Astrocyte of the cerebellum (primary cell): ENCODE data around the gene ECM1.

ENCODE experiments used
- DNase-seq: peaks from one replicate; pipeline ENCODE4 v3.0.0-alpha.2; 2011; ENCODE audit warnings: low read depth
- H3K4me3 ChIP-seq: 2 replicates; pipeline ENCODE4 v1.5.1; 2011; ENCODE audit warnings: mild to moderate bottlenecking, low read depth, low read length, moderate library complexity
- CTCF ChIP-seq: IDR thresholded peaks from 2 replicates; pipeline ENCODE4 v1.5.1; 2012; ENCODE audit warnings: low read length, low read depth, moderate library complexity, mild to moderate bottlenecking; ENCODE audit errors: missing control alignments
- in situ Hi-C: cut with HindIII; loops from 2 replicates; pipeline ENCODE4 v1.10.0; 2017; ENCODE audit warnings: low sequenced_read_pairs

ECM1 gene

DNA sequence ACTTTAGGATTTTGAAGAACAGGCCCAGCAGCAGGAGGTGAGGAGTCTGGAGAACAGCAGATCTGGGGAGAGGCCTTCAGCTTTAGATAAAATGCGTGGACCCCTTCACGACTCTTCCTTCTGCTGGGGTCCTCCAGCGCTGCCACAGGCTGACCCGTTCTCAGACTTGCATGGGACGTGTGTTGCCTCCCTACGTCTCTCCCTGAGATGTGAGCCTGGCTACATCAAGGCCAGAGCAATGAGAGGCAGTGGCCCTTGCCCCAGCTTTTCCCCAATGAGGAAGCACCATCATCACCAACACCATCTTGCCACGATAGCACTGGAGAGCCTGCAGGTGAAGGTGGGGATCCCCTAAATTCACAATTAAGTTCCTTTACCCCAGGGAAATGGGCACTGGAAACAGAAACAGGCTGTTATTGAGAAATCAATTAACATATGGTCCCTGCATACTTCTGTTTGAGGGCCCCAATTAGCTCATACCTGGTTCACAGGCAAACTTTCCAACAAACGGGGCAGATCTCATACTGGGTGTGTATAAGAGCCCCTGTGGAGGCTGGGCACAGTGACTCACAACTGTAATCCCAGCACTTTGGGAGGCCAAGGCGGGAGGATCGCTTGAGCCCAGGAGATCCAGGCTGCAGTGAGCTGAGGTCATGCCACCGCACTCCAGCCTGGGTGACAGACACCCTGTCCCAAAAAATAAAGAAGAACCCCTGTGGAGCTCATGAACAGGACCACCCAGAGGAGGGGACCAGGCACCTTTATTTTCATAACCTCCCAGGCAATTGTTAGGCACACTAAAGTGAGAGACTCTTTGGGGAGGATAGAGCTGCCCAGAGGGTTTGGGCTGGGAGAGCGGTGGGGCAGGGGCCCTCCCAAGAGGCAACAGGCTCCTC lies 29.2 kb downstream of the ECM1 start:
- DNase-seq: no peak
- no peak overlapping the region for H3K4me3 ChIP-seq
- in situ Hi-C loops: no loop called here
- TF ChIP-seq CTCF: no peak

GRCh38 chr1:150537732-150538684 lies 30.1 kb downstream of the ECM1 start:
- in situ Hi-C loops: no loop called here
- no peak for DNase-seq
- no peak overlapping the region for H3K4me3 ChIP-seq
- TF ChIP-seq CTCF: no peak

GRCh38 chr1:150543500-150544143 lies 35.7 kb downstream of the ECM1 start:
- in situ Hi-C loops: no loop called here
- no peak overlapping the region for H3K4me3 ChIP-seq
- no peak for TF ChIP-seq CTCF
- DNase-seq: no peak

GRCh38 chr1:150544204-150544603 lies 36.3 kb downstream of the ECM1 start:
- no peak for TF ChIP-seq CTCF
- no peak for DNase-seq
- in situ Hi-C loops: no loop called here
- H3K4me3 ChIP-seq: no peak overlapping the region

DNA sequence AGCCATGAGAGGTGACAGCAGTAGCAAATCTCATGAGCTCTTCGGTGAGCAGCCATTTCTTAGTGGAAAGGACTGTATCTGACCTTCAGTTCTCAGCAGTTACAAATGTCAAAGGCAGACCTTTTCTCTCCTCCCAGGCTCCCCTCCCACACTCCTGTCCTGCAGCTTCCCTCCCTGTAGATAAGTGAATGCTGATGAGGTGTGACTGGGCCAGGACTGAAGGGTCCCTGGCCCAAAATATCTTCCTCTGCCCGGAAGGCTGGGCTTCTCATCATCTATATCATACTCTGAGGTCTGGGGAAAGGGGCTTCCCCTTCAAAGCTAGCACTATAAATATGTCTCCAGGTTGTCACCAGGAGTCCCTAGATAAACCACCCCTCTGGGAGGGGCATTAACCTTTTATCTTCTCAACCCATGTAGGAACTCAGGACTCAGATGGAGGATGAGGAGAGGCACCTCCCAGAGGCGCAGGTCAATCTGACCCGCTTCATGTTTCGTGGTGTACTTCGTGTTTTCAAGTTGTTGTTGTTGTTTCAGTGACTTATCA lies 37.6 kb downstream of the ECM1 start:
- in situ Hi-C loops: no loop called here
- no peak for TF ChIP-seq CTCF
- H3K4me3 ChIP-seq: no peak overlapping the region
- no peak for DNase-seq
